ENCODE measurements around the gene HOXA9.

DNA sequence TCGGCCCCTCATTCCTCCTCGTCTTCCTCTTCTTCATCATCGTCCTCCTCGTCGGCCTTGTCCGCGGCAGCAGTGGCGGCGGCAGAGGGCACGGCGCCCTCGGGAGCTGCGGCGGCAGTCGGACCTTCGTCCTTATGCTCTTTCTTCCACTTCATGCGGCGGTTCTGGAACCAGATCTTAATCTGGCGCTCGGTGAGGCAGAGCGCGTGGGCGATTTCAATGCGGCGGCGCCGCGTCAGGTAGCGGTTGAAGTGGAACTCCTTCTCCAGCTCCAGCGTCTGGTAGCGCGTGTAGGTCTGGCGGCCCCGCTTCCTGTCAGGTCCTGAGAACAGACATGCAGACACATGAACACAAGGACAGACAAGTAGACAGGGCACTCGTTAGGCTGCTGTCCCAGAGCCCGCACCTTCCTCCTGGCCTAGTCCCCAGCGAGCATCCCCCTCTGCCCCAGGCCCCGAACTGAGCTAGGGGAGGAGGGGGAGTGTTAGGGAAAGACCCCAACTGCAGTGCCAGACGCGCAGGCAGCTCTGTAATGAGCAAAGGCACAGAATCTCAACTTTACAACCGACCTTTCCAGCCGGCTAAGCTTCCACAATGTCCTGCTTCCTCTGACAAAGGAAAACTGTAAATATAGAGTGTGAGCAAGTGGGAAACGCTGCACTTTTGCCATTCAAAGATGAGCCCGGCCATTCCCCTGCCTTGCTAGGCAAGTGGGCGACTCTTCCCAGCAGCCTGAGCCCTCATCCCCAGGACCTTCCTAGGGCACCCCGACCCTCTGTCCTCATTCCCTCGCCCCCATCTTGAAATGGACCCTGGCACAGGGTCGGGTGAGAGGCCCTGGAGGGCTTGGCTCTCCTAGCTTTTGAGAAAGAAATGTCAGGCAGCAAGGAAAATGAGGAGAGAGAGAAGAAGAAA lies 10.2 kb downstream of the HOXA9 start:
- TF ChIP-seq, protein P1, sequence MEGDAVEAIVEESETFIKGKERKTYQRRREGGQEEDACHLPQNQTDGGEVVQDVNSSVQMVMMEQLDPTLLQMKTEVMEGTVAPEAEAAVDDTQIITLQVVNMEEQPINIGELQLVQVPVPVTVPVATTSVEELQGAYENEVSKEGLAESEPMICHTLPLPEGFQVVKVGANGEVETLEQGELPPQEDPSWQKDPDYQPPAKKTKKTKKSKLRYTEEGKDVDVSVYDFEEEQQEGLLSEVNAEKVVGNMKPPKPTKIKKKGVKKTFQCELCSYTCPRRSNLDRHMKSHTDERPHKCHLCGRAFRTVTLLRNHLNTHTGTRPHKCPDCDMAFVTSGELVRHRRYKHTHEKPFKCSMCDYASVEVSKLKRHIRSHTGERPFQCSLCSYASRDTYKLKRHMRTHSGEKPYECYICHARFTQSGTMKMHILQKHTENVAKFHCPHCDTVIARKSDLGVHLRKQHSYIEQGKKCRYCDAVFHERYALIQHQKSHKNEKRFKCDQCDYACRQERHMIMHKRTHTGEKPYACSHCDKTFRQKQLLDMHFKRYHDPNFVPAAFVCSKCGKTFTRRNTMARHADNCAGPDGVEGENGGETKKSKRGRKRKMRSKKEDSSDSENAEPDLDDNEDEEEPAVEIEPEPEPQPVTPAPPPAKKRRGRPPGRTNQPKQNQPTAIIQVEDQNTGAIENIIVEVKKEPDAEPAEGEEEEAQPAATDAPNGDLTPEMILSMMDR (IDR thresholded peaks at IDR 0.05) = no peak
- TF ChIP-seq POLR2A (IDR thresholded peaks at IDR 0.05) = no peak

Data from stomach (tissue), 4 donors.